ENCODE data around the gene SLC23A2.

Gene SLC23A2

DNA sequence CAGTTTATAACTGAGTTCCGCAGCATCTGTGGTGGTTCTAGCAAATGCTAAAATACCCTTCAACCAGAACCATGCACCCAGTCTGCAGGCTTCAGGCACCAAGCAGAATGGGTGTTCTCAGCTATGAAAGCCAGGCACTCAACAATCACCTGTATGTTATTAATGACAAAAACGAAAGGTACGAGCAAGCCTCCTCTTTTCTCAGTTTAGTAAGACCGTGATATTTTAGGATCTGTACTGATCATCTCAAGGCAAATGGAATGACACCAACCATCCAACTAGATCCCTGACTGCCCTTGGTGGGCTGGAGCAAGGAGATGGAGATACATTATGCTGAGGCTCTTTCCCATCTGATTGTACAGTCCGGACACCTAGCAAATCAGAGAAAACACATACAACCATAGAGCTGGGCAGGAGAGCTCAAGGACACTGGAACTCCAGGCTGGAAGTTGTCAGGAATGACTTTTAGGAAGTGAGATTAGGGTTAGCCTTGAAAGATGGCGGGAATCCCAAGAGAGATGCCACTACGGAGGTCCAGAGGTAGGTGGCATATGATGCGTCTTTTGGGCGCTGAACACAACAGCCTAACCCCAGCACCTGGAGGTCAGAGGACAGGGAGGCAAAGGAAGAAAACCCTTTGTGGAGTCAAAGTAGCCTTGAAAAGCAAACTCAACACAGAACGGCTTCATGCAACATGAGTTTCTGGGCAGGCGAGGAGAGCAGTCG is 33.4 kb downstream of the SLC23A2 start:
- FAIRE-seq (no peak), DNase-seq (ENCODE audit: insufficient read length, low spot score) (no peak)
- TF ChIP-seq POU2F2 (IDR thresholded peaks at IDR 0.05; ENCODE audit: low read depth, low read length), result no peak
- TF ChIP-seq POLR2AphosphoS5 (IDR thresholded peaks at IDR 0.05; ENCODE audit: low read depth, low read length), result no peak
- TF ChIP-seq PAX5 (IDR thresholded peaks at IDR 0.05; ENCODE audit: insufficient read depth, low read length, severe bottlenecking), result no peak
- no peak for TF ChIP-seq POLR2A (IDR thresholded peaks at IDR 0.05; ENCODE audit: low read depth, low read length)
- no peak for TF ChIP-seq SPI1 (IDR thresholded peaks at IDR 0.05; ENCODE audit: low read depth, low read length)

DNA sequence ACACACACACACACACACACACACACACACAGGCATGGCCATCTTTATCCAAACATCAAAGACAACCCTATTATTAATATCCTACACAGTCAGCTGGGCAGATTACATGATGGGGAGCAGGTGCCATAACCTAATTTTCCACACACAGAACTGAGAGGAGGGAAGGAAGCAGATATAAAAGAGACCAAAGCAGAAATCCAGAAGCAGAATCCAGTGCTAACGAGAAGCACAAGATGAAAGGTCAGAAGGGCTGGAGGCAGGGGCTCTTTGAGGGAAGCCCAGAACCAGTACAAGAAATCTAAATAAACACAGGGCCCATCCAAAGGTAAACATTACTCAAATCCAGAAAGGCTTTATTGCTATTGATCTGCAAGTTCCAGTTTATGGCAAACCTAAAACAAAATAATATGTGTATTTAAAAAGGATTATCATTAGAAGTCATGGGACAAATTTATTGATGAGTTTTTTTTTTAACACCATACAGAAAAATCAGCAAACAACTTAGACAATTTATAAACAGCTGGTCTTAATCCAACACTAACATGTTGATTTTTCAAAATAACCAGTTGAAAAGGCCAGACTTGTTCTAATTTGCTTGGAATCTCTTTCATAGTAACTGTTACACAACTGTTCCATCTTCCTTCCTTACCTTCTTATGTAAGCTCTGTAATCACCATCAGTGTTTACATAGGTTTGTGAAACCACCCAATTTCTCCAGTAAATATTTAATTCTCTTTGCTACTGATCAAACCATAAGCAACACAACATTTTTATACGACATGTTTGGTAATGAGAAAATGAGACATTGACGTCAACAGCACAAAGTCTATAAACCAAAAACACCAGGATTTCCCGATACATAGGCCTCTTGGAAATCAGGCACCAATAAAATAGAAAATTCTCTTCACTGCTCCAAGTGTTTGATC is 34.2 kb downstream of the SLC23A2 start:
- no peak for DNase-seq (ENCODE audit: insufficient read length, low spot score)
- no peak for TF ChIP-seq POLR2AphosphoS5 (IDR thresholded peaks at IDR 0.05; ENCODE audit: low read depth, low read length)
- no peak for TF ChIP-seq TAF1 (IDR thresholded peaks at IDR 0.05; ENCODE audit: low read depth, low read length)
- TF ChIP-seq POU2F2 (IDR thresholded peaks at IDR 0.05; ENCODE audit: low read depth, low read length), result no peak
- TF ChIP-seq SPI1 (IDR thresholded peaks at IDR 0.05; ENCODE audit: low read depth, low read length), result no peak
- no peak for TF ChIP-seq PAX5 (IDR thresholded peaks at IDR 0.05; ENCODE audit: insufficient read depth, low read length, severe bottlenecking)
- no peak for TF ChIP-seq POLR2A (IDR thresholded peaks at IDR 0.05; ENCODE audit: low read depth, low read length)
- FAIRE-seq, result no peak

DNA sequence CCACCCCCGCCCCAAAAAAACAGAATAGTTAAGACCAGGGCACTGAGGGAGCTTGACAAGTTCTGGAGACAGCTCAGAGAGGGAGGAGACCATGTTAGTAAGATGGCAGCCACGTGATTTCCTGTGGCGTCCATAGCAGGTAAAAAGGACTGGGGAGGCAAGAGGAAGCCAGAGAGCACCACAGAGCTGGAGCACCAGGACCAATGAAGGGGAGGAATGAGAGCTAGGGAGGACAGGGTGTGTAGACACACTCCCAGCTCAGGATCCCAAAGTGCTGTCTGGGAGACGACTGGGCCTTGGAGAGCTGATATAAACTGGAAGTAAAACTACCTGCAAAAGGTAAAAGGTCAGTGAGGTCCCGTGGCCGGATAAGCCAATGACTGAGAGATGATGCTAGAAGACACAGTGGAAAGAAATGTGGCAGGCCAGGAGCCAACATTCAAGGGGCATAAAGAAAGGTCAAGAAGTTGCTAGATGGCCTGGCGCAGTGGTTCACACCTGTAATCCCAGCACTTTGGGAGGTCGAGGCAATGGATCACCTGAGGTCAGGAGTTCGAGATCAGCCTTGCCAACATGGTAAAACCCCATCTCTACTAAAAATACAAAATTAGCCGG is 39.0 kb downstream of the SLC23A2 start:
- FAIRE-seq (no peak), DNase-seq (ENCODE audit: insufficient read length, low spot score) (no peak)
- TF ChIP-seq POLR2AphosphoS5 (IDR thresholded peaks at IDR 0.05; ENCODE audit: low read depth, low read length) (no peak), POU2F2 (IDR thresholded peaks at IDR 0.05; ENCODE audit: low read depth, low read length) (no peak), PAX5 (IDR thresholded peaks at IDR 0.05; ENCODE audit: insufficient read depth, low read length, severe bottlenecking) (no peak), POLR2A (IDR thresholded peaks at IDR 0.05; ENCODE audit: low read depth, low read length) (no peak), TAF1 (IDR thresholded peaks at IDR 0.05; ENCODE audit: low read depth, low read length) (no peak), SPI1 (IDR thresholded peaks at IDR 0.05; ENCODE audit: low read depth, low read length) (no peak)

DNA sequence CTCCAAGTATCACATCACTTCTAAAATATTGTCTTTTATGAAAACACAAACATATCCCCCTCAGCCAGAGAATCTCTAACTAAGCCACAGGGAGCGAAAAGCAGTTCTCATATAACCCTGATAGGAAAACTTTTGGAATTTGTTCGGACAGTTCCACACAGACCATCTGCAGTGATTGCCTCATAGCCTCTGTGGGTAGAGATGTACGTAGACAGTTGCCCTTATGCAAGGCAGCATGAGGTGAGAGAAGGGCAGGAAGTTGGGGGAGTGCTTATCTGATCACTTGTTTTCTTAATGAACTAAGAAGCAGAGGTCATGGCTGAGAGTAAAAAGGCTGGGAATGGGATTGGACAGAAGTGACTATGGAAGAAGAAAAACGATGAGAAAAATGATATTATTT is 39.6 kb downstream of the SLC23A2 start:
- FAIRE-seq (no peak), DNase-seq (ENCODE audit: insufficient read length, low spot score) (no peak)
- TF ChIP-seq POLR2AphosphoS5 (IDR thresholded peaks at IDR 0.05; ENCODE audit: low read depth, low read length), result no peak
- TF ChIP-seq SPI1 (IDR thresholded peaks at IDR 0.05; ENCODE audit: low read depth, low read length), result no peak
- TF ChIP-seq POLR2A (IDR thresholded peaks at IDR 0.05; ENCODE audit: low read depth, low read length), result no peak
- TF ChIP-seq TAF1 (IDR thresholded peaks at IDR 0.05; ENCODE audit: low read depth, low read length), result no peak
- TF ChIP-seq PAX5 (IDR thresholded peaks at IDR 0.05; ENCODE audit: insufficient read depth, low read length, severe bottlenecking), result no peak
- TF ChIP-seq POU2F2 (IDR thresholded peaks at IDR 0.05; ENCODE audit: low read depth, low read length), result no peak

DNA sequence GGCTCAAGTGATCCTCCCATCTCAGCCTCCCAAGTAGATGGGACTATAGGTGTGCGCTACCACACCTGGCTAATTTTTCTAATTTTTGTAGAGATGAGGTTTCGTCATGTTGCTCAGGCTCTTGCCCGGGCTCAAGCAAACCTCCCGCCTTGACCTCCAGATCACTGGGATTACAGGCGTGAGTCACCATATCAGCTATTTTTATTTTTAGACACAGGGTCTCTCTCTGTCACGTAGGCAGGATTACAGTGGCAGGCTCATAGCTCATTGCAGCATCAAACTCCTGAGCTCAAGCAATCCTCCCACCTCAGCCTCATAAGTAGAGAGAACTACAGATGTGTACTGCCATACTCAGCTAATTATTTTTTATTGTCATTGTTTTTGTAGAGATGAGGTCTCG is 41.7 kb downstream of the SLC23A2 start:
- TF ChIP-seq POLR2AphosphoS5 (IDR thresholded peaks at IDR 0.05; ENCODE audit: low read depth, low read length), result no peak
- no peak for TF ChIP-seq SPI1 (IDR thresholded peaks at IDR 0.05; ENCODE audit: low read depth, low read length)
- TF ChIP-seq TAF1 (IDR thresholded peaks at IDR 0.05; ENCODE audit: low read depth, low read length), result no peak
- TF ChIP-seq POLR2A (IDR thresholded peaks at IDR 0.05; ENCODE audit: low read depth, low read length), result no peak
- no peak for TF ChIP-seq POU2F2 (IDR thresholded peaks at IDR 0.05; ENCODE audit: low read depth, low read length)
- TF ChIP-seq PAX5 (IDR thresholded peaks at IDR 0.05; ENCODE audit: insufficient read depth, low read length, severe bottlenecking), result no peak
- FAIRE-seq, result no peak
- no peak for DNase-seq (ENCODE audit: insufficient read length, low spot score)

DNA sequence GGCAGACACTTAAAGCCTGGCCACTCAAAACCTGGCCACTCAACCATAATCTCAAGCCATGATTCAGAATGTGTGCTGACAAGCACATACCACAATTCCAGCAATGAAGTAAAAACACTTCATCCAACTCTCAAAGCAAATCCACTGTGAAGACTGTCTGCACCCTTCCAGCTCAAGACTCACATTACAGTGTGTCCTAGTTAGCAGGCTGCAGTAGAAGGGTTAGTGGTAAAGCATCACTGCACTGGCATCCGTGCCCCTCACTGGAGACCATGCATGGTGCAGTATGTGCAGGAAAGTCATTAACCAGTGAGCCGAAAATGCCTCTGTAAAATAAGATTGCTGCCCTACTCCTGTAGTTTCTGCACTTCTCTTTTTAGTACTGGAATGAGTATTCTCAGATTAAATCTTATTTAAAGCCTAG is 43.4 kb downstream of the SLC23A2 start:
- no peak for DNase-seq (ENCODE audit: insufficient read length, low spot score)
- peak; percentile 55 for FAIRE-seq
- TF ChIP-seq SPI1 (IDR thresholded peaks at IDR 0.05; ENCODE audit: low read depth, low read length) (peak; percentile 87), POLR2AphosphoS5 (IDR thresholded peaks at IDR 0.05; ENCODE audit: low read depth, low read length) (no peak)

DNA sequence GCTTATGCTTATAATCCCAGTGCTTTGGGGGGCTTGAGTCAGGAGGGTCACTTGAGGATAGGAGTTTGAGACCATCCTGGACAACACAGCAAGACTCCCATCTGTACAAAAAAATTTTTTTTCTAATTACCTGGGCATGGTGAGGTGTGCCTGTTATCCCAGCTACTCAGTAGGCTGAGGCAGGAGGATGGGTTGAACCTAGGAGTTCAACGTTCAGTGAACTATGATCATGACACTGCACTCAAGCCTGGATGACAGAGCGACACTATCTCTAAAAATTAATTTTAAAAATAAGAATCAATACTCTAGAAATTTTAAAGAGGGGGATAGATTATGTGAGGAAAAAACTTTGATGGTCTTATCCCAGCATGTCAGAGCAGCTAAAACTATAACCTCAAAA is 44.1 kb downstream of the SLC23A2 start:
- TF ChIP-seq POLR2A (IDR thresholded peaks at IDR 0.05; ENCODE audit: low read depth, low read length) (no peak), PAX5 (IDR thresholded peaks at IDR 0.05; ENCODE audit: insufficient read depth, low read length, severe bottlenecking) (no peak), SPI1 (IDR thresholded peaks at IDR 0.05; ENCODE audit: low read depth, low read length) (no peak), POU2F2 (IDR thresholded peaks at IDR 0.05; ENCODE audit: low read depth, low read length) (no peak)
- no peak for FAIRE-seq
- no peak for DNase-seq (ENCODE audit: insufficient read length, low spot score)

DNA sequence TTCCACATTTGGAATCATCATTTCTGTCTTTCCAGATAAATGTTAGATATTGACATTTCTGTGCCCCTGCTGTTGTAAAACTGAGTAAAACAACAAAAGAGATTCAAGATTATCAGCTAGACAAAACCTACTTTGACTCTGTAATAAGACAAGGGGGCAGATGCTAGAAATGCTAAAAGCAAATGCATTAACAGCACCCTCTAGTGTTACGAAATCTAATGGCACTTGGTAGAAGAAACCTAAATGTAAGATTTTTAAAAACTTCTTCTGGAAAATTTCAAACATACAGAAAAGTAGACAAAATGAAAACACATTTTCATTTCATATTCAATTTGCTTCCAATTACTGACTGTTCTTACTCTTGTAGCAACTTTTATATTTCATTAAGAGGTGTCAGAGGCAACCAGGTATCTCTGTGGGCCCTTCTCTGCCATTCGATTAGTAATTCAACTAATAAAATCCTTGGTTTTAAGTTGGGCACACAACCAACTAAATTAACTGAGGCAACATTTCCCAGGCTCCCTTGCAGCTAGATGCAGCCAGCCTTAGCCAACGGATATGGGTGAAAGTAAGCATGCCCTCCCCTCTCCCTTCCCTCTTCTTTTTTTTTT is 45.0 kb downstream of the SLC23A2 start:
- FAIRE-seq (peak; percentile 81), DNase-seq (ENCODE audit: insufficient read length, low spot score) (no peak)
- TF ChIP-seq PAX5 (IDR thresholded peaks at IDR 0.05; ENCODE audit: insufficient read depth, low read length, severe bottlenecking) (no peak), SPI1 (IDR thresholded peaks at IDR 0.05; ENCODE audit: low read depth, low read length) (no peak), POLR2AphosphoS5 (IDR thresholded peaks at IDR 0.05; ENCODE audit: low read depth, low read length) (no peak), POLR2A (IDR thresholded peaks at IDR 0.05; ENCODE audit: low read depth, low read length) (no peak), POU2F2 (IDR thresholded peaks at IDR 0.05; ENCODE audit: low read depth, low read length) (no peak), TAF1 (IDR thresholded peaks at IDR 0.05; ENCODE audit: low read depth, low read length) (no peak)

DNA sequence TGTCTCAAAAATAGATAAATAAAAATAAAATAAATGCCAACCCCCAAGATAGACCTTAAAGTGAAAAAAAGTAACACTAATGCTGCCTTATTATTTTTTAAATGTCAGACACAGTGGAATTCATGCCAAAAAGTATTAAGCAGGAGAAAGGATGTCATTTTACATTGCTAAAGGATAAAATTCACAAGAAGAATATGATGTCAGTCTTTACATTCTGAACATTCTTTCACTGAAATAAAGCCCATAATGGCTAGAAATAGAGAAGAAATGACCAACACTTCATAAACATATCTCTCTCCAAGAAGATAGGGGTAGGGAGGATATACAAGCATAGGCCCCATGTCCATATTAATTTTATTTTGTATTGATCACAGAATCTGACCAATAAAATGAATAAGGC is 47.4 kb downstream of the SLC23A2 start:
- no peak for FAIRE-seq
- no peak for TF ChIP-seq PAX5 (IDR thresholded peaks at IDR 0.05; ENCODE audit: insufficient read depth, low read length, severe bottlenecking)
- no peak for DNase-seq (ENCODE audit: insufficient read length, low spot score)
